SW480 (cell line): ENCODE results near the gene ITGA1.
"Not testable (repeated sequence)": the region's sequence is repeated elsewhere in the genome, so short reads cannot be mapped to it uniquely, and the experiment has no call there.

Experiments
- DNase-seq: peaks from one replicate; pipeline ENCODE4 v3.0.0-alpha.2; 2016; ENCODE audit warnings: low spot score

ITGA1 gene

DNA sequence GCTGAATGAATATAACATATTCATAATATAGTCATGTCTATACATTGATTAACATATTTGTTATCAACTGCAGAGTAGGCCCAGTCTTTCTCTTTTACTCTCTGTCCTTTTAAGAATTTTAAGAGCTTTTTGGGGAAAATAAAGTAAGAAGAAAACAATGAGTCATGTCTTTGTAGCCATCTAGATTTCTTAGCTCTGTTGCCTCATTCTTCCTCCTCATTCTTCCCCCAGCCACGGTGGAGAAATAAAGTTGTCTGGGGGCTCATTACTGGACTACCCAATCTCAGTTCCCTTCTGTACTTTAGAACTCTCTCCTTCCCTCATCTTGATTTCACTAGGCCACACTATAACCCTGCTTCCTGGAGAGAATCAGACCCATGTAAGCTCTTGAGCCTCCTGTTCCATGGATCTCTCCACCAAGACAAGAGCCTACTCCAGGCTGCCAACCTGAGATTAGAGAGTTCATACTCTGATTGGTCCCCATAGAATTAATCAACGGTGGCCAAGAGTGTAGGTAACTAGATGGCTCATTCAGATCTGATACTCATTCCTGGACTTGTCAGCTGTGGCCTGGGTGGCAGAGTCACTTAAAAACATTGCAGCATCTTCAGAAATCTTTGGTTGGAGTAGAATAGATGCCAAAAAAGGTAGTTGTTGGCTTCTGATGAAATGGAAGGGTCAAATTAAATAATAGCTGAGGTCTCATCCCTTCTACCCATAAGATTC lies 44.2 kb downstream of the ITGA1 start:
- DNase-seq = no peak

DNA sequence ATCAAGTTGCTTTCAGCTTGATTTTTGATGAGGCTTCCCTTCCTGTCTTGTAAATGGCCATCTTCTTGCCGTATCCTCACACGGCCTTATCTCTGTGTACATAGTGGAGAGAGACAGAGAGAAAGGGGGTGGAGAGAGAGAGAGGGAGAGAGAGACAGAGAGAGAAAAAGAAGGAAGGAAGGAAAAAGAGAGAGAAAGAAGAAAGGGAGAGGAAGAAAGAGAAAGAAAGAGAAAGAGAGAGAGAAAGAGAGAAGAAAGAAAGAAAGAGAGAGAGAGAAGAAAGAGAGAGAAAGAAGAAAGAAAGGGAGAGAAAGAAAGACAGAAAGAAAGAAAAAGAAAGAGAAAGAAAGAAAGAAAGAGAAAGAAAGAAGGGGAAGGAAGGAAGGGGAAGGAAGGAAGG lies 46.6 kb downstream of the ITGA1 start:
- no peak for DNase-seq

GRCh38 chr5:52837068-52837467 lies 49.4 kb downstream of the ITGA1 start:
- no peak for DNase-seq

- DNase-seq = no peak
These were observed 49.9 kb downstream of the ITGA1 start for GRCh38 chr5:52837591-52838001.

GRCh38 chr5:52838326-52839015 lies 50.8 kb downstream of the ITGA1 start:
- no peak for DNase-seq

- DNase-seq = no peak
These were observed 51.6 kb downstream of the ITGA1 start for GRCh38 chr5:52839285-52839684.

DNA sequence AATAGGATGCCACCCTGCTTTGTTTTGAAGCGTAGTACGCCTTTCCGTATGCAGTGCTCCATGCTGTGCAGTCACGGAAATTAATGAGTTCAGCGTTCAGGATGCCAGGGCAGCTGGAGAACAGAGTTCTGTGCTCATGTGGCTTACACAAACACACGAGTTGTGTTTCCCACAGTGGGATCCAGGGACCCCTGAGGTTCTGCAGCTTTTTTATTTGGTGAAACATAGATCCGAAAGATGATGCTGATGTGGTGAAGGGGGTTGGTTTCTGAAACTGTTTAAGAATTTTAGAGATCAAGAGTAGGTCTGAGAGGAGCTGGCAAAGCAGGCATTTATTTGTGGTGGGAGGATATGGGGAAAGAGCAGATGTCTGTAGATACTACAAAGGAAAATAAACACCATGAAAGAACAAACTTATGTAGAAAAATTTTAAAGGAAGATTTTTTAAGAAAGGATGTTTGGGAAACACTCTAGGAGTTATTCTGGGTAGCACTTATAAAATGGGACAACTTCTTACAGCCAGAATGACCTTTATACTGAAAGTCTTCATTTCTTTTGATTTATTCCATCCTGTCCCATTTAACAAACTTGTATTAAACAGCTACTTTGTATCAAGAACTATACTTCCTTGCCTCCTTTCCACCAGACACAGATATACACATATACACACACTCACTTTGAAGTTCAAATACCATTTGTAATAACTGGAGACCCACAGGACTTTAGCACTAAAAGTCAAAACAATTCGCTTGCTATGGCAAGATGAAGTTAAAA lies 52.7 kb downstream of the ITGA1 start:
- no peak for DNase-seq

DNA sequence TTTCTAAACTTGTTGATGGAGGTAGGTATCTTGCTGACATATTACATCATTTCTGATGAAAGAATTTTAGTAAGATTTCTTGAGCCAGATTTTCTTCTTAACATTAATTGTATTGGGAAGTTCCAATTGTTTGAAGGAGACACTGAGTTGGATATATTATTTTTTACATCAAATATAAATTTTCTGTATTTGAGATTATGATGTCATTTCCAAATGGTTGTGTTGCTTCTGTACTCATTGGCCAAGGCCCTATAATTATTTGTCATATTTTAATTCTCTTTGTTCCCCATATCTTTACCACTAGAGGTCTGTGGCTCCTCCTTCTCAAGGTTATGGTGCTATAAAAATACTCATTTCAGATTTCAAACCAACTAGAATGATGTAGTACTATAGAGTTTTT lies 53.4 kb downstream of the ITGA1 start:
- DNase-seq = no peak

- no peak for DNase-seq
These were observed 54.4 kb downstream of the ITGA1 start for GRCh38 chr5:52842111-52842510.

DNA sequence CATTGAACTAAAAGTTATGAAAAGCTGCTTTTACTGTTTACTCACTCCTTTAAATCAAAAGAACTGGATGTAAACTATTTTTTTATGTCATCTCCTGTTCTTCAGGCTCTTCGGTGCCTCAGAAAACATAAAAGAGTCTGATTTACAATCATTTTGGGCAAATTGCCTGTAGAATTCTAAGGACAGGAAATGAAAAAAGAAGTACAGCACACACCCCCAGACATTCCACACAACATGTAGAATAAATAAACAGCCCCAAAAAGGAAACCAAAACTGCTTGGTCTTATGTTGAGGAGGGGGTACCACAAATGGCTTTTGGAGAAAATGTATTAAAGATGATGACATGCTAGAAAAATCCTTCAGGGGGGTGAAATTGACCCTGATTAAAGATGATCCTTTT lies 57.2 kb downstream of the ITGA1 start:
- DNase-seq = no peak

DNA sequence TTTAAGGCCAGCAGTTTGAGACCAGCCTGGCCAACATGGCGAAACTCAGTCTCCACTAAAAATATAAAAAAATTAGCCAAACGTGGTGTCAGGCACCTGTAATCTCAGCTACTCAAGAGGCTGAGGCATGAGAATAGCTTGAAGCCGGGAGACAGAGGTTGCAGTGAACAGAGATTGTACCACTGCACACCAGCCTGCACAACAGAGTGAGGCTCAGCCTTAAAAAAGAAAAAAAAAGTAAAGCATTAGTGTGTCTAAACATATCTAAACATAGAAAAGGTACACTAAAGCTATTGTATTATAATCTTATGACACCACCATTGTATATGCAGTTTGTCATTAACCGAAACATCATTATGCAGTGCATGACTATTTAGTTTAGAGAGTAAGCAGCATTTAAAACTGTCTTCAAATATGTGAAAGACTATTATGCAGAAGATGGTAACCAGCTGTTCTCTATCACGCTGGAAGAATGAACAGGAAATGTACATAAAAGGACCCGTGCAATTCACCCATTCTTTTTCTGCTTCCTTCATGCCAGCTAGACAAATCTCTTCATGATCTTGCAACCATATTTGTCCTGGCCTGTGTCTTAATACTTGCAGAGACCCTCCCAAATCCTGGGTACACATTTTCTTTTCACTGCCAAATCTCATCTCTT lies 58.6 kb downstream of the ITGA1 start:
- no peak for DNase-seq

- DNase-seq = not testable (repeated sequence)
These were observed 61.0 kb downstream of the ITGA1 start for GRCh38 chr5:52848688-52849087.

- DNase-seq = no peak
These were observed 61.8 kb downstream of the ITGA1 start for GRCh38 chr5:52849544-52849943.

DNA sequence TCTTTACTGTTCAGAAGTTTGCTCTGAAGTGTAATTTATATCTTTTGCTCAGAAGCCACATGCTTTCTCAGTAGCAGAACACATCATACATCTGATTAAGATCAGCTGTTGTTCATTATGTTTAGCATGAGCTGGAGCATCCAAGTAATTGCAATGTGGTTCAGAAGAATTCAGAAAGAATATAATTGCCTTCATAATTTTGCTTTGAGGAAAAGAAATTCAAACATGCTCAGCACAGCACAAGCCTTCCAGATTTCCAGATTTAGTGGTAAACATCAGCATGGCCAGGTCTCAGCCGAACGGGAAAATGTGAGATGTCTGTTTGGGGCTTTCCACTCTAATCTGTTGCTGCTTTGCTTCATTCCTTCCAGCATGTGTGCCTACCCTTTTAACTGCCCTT lies 65.9 kb downstream of the ITGA1 start:
- DNase-seq = no peak

DNA sequence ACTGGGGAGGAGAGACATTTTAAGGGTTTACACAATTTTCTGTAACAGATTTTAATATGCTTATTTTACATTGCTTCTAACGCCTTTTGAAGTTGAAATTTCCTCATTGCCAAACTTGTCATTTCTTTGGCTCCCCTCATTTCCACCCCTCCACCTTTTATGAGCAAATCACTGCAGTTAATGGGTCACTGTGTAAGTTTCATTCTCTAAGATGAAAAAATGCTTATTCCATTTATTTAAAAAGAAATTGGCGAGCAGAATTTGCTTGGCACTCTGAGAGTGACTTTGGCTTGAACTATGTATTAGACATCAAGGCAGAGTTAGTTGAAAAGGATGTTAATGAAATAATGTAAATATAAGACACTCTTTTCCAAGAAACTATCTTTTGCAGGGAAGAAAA lies 66.6 kb downstream of the ITGA1 start:
- no peak for DNase-seq

- no peak for DNase-seq
These were observed 67.2 kb downstream of the ITGA1 start for GRCh38 chr5:52854949-52855348.

DNA sequence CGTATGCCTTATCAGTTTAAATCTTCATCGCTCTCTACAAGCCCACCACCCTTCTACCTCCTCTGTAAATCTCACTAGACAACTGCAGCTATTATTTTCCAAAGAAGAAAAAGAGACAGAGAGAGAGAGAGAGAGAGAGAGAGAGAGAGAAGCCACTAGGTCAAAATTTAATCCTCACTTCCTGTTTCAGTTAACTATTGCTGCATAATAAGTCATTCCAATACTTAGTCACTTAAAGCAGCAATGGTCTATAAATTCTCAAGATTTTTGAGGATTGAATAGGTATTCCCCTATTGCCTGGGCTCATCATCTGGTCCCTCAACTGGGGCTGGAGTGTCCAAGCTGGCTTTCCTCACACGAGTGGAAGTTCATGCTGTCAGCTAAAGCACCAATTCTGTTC lies 68.8 kb downstream of the ITGA1 start:
- no peak for DNase-seq

- DNase-seq = no peak
These were observed 71.9 kb downstream of the ITGA1 start for GRCh38 chr5:52859628-52860027.

DNA sequence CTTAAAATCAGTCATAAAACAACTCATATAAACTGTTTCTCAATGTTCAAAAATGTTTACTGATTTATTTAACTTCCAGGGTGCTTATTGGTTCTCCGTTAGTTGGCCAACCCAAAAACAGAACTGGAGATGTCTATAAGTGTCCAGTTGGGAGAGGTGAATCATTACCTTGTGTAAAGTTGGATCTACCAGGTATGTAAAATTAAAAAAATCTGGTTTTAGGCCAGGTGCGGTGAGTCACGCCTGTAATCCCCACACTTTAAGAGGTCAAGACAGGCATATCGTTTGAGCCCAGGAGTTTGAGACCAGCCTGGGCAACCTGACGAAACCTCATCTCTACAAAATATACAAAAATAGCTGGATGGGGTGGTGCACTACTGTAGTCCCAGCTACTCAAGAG lies 73.7 kb downstream of the ITGA1 start:
- DNase-seq = no peak

- DNase-seq = no peak
These were observed 76.1 kb downstream of the ITGA1 start for GRCh38 chr5:52863715-52864290.

DNA sequence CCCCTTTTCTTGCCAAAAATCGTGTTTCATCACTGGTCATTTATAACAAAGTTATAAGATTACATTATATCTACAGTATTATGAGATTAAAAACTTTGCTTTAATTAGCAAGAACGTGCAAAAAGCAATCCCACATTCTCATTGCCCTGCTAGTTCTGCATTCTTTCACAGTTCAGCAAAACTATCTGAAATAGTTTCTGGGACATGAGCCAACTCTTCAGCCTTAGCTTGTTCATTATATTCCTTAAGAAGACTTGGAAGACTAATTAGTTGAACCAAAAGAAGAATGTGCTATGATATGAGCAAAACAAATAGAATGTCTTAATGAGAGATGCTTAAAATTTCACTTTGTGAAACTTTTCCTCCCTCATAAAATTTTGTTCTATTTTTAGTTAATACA lies 76.7 kb downstream of the ITGA1 start:
- DNase-seq = no peak

- DNase-seq = no peak
These were observed 77.2 kb downstream of the ITGA1 start for GRCh38 chr5:52864884-52865283.
